Prostate gland (tissue), 2 donors: ENCODE measurements around the gene ADGRL3. TPM values are rescaled to one million over a fixed set of nuclear protein-coding genes. Genes with fewer than 3 reads are reported as not detected.

Experiments used
- DNase-seq: peaks from one replicate; pipeline ENCODE4 v3.0.0-alpha.2; 2019; ENCODE audit warnings: low spot score
- H3K27ac ChIP-seq, 2 donors: fragments of 200-600 bp; sonication (generic); 2 replicates each; pipeline ENCODE4 v1.5.1; 2017 to 2019
- H3K27me3 ChIP-seq: fragments of 200-600 bp; sonication (generic); replicated peaks from 2 replicates; pipeline ENCODE4 v1.5.1; 2019; ENCODE audit not compliant: insufficient read depth
- H3K36me3 ChIP-seq, 2 donors: fragments of 200-600 bp; sonication (generic); 1 replicate in 1 of 2; 2 replicates in 1 of 2; pipeline versions ENCODE4 v1.5.1 to v1.8.1; 2017 to 2019
- H3K4me1 ChIP-seq: fragments of 200-600 bp; sonication (generic); replicated peaks from 2 replicates; pipeline ENCODE4 v1.5.1; 2019
- H3K4me3 ChIP-seq, 2 donors: fragments of 200-600 bp; sonication (generic); 2 replicates each; pipeline ENCODE4 v1.5.1; 2017 to 2019
- H3K9me3 ChIP-seq: fragments of 200-600 bp; sonication (generic); 2 replicates; pipeline ENCODE4 v1.5.1; 2017
- POLR2A ChIP-seq: fragments of 450-650 bp; IDR thresholded peaks from one replicate; pipeline ENCODE4 v1.6.1; 2016; ENCODE audit warnings: antibody characterized with exemption, mild to moderate bottlenecking
- POLR2AphosphoS5 ChIP-seq: sonication (generic); formaldehyde crosslinking; IDR thresholded peaks from one replicate; pipeline ENCODE4 v1.6.1; 2017; ENCODE audit warnings: antibody characterized with exemption
- WGBS: methylation state at CpG from one replicate; pipeline ENCODE4 v1.1.5; 2018; 5-methylcytosine and 5-hydroxymethylcytosine counted together
- intact Hi-C: fragments of 100-400 bp; cut with DNase I; formaldehyde crosslinking; loops from one replicate; pipeline ENCODE4 v1.14.2; 2022
- total RNA-seq, 2 donors: library from RNA; depleted of rRNA; stranded (reverse); fragments of >200 nt; gene quantifications; one replicate each; pipeline ENCODE4 v1.1.0, GENCODE V29; 2016
- TF ChIP-seq, protein P1 (sequence below), 4 experiments: fragments of 200-600 bp in 2 of 4; fragments of 450-650 bp in 2 of 4; sonication (generic) in 2 of 4; IDR thresholded peaks; 1 replicate in 3 of 4; 2 replicates in 1 of 4; pipeline ENCODE4 v1.5.1; 2016 to 2019; ENCODE audit warnings: antibody characterized with exemption in 4 of 4, mild to moderate bottlenecking in 2 of 4, moderate library complexity in 2 of 4

The ADGRL3 gene
- total RNA-seq, 2 donors from 2014 or later = 1.7 to 23.5 TPM

DNA sequence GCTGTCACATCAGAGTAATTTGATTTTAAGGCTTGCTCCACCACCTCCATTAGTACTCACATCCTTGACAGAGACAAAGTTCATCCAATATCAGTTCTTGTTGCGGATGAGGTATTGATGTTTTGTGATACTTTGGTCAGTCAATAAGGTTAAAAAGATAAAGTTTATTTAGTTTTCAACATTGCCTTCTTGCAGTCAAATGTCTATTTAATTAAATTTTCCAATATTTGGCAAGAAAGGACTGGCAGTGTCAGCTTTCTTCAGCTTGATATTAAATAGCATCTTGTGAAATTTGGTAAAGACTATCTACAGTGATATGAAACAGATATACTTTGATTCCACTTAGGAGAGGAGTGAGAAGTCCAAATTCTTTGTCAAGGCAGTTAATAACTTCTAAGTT, 493.4 kb downstream of the ADGRL3 start:
- TF ChIP-seq, protein P1, sequence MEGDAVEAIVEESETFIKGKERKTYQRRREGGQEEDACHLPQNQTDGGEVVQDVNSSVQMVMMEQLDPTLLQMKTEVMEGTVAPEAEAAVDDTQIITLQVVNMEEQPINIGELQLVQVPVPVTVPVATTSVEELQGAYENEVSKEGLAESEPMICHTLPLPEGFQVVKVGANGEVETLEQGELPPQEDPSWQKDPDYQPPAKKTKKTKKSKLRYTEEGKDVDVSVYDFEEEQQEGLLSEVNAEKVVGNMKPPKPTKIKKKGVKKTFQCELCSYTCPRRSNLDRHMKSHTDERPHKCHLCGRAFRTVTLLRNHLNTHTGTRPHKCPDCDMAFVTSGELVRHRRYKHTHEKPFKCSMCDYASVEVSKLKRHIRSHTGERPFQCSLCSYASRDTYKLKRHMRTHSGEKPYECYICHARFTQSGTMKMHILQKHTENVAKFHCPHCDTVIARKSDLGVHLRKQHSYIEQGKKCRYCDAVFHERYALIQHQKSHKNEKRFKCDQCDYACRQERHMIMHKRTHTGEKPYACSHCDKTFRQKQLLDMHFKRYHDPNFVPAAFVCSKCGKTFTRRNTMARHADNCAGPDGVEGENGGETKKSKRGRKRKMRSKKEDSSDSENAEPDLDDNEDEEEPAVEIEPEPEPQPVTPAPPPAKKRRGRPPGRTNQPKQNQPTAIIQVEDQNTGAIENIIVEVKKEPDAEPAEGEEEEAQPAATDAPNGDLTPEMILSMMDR (IDR thresholded peaks at IDR 0.05) = no peak
- TF ChIP-seq POLR2AphosphoS5 (no peak), POLR2A (no peak)
- 100% methylated on average over 1 of the region's 1 CpG for WGBS
- intact Hi-C loops = no loop called here
- Histone ChIP-seq H3K36me3 (no peaks in the 10 kb centered on the region), H3K4me1 (no peaks in the 10 kb centered on the region), H3K4me3 (no peak overlapping the region), H3K9me3 (no peaks in the 10 kb centered on the region), H3K27me3 (no peaks in the 10 kb centered on the region), H3K27ac (no peak overlapping the region)
- no peak for DNase-seq

DNA sequence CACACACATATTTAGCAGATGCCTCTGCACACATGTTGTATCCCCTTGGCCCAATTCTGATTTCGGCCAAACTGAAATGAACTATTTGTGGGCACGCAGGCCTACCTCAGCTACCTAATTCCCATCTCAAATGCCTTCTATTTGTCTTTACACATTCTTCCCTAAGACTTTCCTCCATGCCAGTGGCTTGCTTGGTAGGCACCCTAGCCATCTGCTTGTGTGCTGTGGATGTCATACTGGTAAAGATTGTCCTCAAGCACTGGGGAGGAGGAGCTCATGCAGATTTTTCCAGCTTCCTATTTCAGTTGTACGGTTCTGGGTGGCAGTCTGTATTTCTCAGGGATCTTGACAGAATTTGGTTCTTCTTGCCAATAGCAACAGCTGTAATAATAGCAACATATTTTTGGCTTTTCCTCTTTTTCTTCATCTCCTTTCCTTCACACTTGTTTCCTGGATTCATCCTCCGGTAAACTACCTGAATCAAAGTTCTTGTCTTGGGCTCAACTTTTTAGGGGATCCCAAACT, 514.3 kb downstream of the ADGRL3 start:
- intact Hi-C loops = no loop called here
- no peaks in the 10 kb centered on the region for H3K9me3 ChIP-seq
- H3K27me3 ChIP-seq = no peaks in the 10 kb centered on the region
- 75% methylated on average over 4 of the region's 4 CpGs for WGBS
- H3K4me3 ChIP-seq = no peak overlapping the region
- TF ChIP-seq POLR2A (no peak), POLR2AphosphoS5 (no peak)
- TF ChIP-seq, protein P1 (IDR thresholded peaks at IDR 0.05) = no peak
- H3K27ac ChIP-seq = no peak overlapping the region
- no peaks in the 10 kb centered on the region for H3K36me3 ChIP-seq
- DNase-seq = no peak
- no peaks in the 10 kb centered on the region for H3K4me1 ChIP-seq

DNA sequence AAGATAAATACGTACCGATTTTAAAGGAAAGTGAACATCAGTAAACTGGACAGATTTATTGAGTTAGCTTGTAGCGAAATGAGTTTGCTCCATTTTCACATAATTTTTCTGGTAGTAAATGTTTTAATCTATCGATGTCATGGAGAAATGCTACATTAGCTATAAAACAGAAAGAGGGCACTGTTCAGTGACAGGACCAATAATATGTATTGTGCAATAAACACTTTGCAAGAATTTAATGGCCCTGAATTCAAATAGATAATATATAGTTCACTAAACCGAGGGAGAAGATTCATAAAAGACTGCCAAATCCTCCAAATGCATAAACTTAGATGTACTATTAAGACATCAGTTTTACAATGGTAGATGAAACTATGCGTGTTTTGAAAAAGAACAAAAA, 516.3 kb downstream of the ADGRL3 start:
- 41% methylated on average over 6 of the region's 6 CpGs for WGBS

DNA sequence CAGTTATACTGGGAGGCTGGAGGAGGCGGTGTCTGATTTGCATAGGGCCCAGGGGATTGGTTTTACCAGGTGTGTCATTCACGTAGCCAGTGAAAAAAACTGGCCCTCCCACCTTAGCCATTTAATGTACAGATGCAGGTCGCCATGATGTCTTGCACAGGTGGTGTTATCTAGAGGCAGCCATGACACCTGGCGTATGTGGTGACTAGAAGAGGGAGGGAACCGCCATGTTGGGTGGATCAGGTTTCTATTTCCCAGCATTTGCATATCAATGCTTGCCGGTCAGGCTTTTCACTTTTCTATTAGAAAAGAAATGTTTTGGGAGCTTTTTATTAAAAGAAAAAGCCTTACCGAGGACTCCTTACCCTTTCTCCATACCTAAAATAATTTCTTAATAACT, 523.4 kb downstream of the ADGRL3 start:
- TF ChIP-seq, protein P1 (IDR thresholded peaks at IDR 0.05) = no peak
- TF ChIP-seq POLR2A (no peak), POLR2AphosphoS5 (no peak)
- Histone ChIP-seq H3K27me3 (no peaks in the 10 kb centered on the region), H3K4me1 (no peaks in the 10 kb centered on the region), H3K4me3 (no peak overlapping the region), H3K36me3 (no peaks in the 10 kb centered on the region), H3K27ac (no peak overlapping the region), H3K9me3 (no peaks in the 10 kb centered on the region)
- DNase-seq = no peak
- WGBS = 95% methylated on average over 7 of the region's 7 CpGs
- intact Hi-C loops = no loop called here

More for the DNA sequence above, 516.3 kb downstream of the ADGRL3 start:
- Histone ChIP-seq H3K4me1 (no peaks in the 10 kb centered on the region), H3K36me3 (no peaks in the 10 kb centered on the region), H3K27ac (no peak overlapping the region), H3K27me3 (no peaks in the 10 kb centered on the region), H3K9me3 (no peaks in the 10 kb centered on the region), H3K4me3 (no peak overlapping the region)
- TF ChIP-seq, protein P1 (IDR thresholded peaks at IDR 0.05) = no peak
- TF ChIP-seq POLR2AphosphoS5 (no peak), POLR2A (no peak)
- no peak for DNase-seq
- intact Hi-C loops = no loop called here

DNA sequence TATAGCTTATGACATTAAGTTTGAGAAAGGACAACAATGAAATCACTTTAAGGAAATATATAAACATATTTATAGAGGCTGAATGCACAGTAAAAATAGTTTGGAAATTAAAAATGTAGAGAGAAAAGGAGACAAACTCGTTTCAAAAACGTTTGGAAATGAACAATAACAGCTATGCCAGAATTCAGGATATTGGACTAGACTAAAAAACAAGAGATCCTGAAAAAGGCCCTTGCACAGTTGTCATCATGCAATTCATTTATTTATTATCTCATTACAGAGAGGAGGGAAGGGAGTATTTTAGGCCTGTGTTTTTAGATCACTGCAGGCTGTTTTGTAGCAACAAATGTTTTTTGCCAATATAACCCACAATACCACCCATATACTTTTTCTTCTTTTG, 527.2 kb downstream of the ADGRL3 start:
- intact Hi-C loops = no loop called here
- WGBS = 35% methylated on average over 2 of the region's 2 CpGs

More for the DNA sequence above, 527.2 kb downstream of the ADGRL3 start:
- H3K36me3 ChIP-seq = no peaks in the 10 kb centered on the region
- DNase-seq = no peak
- H3K27me3 ChIP-seq = no peaks in the 10 kb centered on the region
- H3K27ac ChIP-seq = no peak overlapping the region
- TF ChIP-seq, protein P1 (IDR thresholded peaks at IDR 0.05) = no peak
- no peak for TF ChIP-seq POLR2A
- TF ChIP-seq POLR2AphosphoS5 = no peak
- H3K9me3 ChIP-seq = no peaks in the 10 kb centered on the region
- H3K4me1 ChIP-seq = no peaks in the 10 kb centered on the region
- H3K4me3 ChIP-seq = no peak overlapping the region
